Measurements from ENCODE around the gene FBLN5. TPM values are rescaled to one million over a fixed set of nuclear protein-coding genes. Genes with fewer than 3 reads are reported as not detected.
A peak's percentile ranks its signal among the peaks of the same experiment; 100 is the strongest.

Gene FBLN5
- total and polyA plus RNA-seq, 4 donors: 3.9 to 21.8 (median 14.8) TPM

DNA sequence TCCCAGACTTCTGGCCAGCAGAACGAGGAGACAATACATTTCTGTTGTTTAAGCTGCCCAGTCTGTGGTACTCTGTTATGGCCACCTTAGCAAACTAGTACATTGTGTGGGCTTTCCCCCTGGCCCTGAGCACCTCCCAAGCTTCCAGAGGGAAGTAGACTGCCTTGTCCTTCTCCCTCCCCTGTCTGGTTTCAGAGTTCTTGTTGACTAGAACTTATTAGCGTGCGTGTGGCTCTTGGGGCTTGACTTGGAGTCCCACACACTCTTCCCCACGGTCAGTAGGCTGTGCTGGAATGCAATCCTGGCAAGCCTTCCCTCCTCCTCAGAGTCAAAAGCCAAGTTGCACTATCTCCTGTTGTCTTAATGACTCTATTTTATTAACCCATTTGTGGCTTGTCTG lies 27.7 kb downstream of the FBLN5 start:
- no peaks in the 10 kb centered on the region for H3K9me3 ChIP-seq (ENCODE audit: control insufficient read depth in 4 of 4, low read length in 3 of 4)
- no peak overlapping the region for H3K9ac ChIP-seq (ENCODE audit: low read depth in 1 of 2, low read length in 2 of 2)
- TF ChIP-seq CTCF (IDR thresholded peaks at IDR 0.05; ENCODE audit: low read depth, low read length, missing input control) (no peak), YY1 (IDR thresholded peaks at IDR 0.05) (no peak), NR2F2 (IDR thresholded peaks at IDR 0.05) (peak; percentile 59), FOXA2 (IDR thresholded peaks at IDR 0.05) (no peak)
- DNase-seq (ENCODE audit: low spot score): no peak
- H3K4me1 ChIP-seq (ENCODE audit: control insufficient read depth in 4 of 4, insufficient read depth in 4 of 4, low read length in 3 of 4): peaks cover 0 to 7% (median 4%) of the 10 kb centered on the region in 4 donors
- H3K36me3 ChIP-seq (ENCODE audit: control insufficient read depth in 4 of 4, insufficient read depth in 3 of 4, low read depth in 1 of 4, low read length in 3 of 4): no peaks in the 10 kb centered on the region
- 49% methylated on average over 4 of the region's 4 CpGs for WGBS
- H3K27me3 ChIP-seq (ENCODE audit: control insufficient read depth in 4 of 4, insufficient read depth in 4 of 4, low read length in 3 of 4): no peaks in the 10 kb centered on the region
- no peak overlapping the region for H3K4me3 ChIP-seq (ENCODE audit: low read depth in 1 of 3, low read length in 3 of 3)
- no peak overlapping the region for H3K27ac ChIP-seq (ENCODE audit: low read depth in 1 of 2, low read length in 2 of 2)

DNA sequence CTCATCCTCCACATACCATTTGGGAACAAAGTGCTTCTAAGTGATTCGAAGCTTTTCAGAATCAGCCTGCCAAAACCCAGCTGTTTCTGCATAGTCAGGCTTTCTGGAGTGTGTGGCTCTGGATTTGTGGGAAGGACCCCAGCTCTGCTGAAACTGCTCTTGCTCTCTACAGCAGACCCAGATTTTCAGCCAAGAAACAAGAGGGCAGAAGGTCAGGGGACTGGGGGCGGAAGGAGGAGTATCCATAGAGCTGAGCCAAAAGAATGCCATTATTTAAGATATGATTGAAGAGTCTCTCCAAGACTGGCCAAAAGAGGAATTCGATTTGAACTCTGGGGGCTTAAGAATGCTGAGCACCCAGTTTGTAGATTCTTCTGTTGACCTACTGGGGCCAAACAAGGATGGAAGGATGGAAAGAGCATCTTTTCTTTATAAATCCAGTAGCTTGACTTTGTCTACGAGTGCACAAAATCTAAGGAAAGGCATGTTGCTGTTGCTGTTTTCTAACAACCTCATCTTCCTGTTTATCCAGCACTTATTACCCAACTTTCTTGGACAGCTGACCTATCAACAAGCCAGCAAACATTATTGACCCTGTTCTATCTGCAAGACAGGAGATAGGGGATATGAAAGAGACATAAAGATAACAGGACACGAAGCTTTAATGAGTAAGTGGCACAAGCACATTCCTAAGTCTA lies 29.2 kb downstream of the FBLN5 start:
- no peaks in the 10 kb centered on the region for H3K36me3 ChIP-seq (ENCODE audit: control insufficient read depth in 4 of 4, insufficient read depth in 3 of 4, low read depth in 1 of 4, low read length in 3 of 4)
- TF ChIP-seq RXRA (IDR thresholded peaks at IDR 0.05): peak; percentile 19 to 33
- no peak for TF ChIP-seq RAD21 (IDR thresholded peaks at IDR 0.05)
- TF ChIP-seq JUND (IDR thresholded peaks at IDR 0.05): no peak
- peak; percentile 26 for TF ChIP-seq SP1 (IDR thresholded peaks at IDR 0.05)
- no peak for TF ChIP-seq MAX (IDR thresholded peaks at IDR 0.05)
- no peak for TF ChIP-seq ZBTB33 (IDR thresholded peaks at IDR 0.05)
- no peak for TF ChIP-seq FOXA1 (IDR thresholded peaks at IDR 0.05)
- peak; percentile 97 for TF ChIP-seq NR2F2 (IDR thresholded peaks at IDR 0.05)
- TF ChIP-seq, protein P1, sequence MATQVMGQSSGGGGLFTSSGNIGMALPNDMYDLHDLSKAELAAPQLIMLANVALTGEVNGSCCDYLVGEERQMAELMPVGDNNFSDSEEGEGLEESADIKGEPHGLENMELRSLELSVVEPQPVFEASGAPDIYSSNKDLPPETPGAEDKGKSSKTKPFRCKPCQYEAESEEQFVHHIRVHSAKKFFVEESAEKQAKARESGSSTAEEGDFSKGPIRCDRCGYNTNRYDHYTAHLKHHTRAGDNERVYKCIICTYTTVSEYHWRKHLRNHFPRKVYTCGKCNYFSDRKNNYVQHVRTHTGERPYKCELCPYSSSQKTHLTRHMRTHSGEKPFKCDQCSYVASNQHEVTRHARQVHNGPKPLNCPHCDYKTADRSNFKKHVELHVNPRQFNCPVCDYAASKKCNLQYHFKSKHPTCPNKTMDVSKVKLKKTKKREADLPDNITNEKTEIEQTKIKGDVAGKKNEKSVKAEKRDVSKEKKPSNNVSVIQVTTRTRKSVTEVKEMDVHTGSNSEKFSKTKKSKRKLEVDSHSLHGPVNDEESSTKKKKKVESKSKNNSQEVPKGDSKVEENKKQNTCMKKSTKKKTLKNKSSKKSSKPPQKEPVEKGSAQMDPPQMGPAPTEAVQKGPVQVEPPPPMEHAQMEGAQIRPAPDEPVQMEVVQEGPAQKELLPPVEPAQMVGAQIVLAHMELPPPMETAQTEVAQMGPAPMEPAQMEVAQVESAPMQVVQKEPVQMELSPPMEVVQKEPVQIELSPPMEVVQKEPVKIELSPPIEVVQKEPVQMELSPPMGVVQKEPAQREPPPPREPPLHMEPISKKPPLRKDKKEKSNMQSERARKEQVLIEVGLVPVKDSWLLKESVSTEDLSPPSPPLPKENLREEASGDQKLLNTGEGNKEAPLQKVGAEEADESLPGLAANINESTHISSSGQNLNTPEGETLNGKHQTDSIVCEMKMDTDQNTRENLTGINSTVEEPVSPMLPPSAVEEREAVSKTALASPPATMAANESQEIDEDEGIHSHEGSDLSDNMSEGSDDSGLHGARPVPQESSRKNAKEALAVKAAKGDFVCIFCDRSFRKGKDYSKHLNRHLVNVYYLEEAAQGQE (IDR thresholded peaks at IDR 0.05): no peak
- TF ChIP-seq, protein P2, sequence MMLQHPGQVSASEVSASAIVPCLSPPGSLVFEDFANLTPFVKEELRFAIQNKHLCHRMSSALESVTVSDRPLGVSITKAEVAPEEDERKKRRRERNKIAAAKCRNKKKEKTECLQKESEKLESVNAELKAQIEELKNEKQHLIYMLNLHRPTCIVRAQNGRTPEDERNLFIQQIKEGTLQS (IDR thresholded peaks at IDR 0.05): no peak
- no peak for TF ChIP-seq TAF1 (conservative IDR thresholded peaks at IDR 0.05)
- no peaks in the 10 kb centered on the region for H3K27me3 ChIP-seq (ENCODE audit: control insufficient read depth in 4 of 4, insufficient read depth in 4 of 4, low read length in 3 of 4)
- H3K27ac ChIP-seq (ENCODE audit: low read depth in 1 of 2, low read length in 2 of 2): no peak overlapping the region
- no peaks in the 10 kb centered on the region for H3K9me3 ChIP-seq (ENCODE audit: control insufficient read depth in 4 of 4, low read length in 3 of 4)
- 57% methylated on average over 5 of the region's 5 CpGs for WGBS
- H3K4me1 ChIP-seq (ENCODE audit: control insufficient read depth in 4 of 4, insufficient read depth in 4 of 4, low read length in 3 of 4): peaks cover 0 to 7% (median 4%) of the 10 kb centered on the region in 4 donors
- no peak for DNase-seq (ENCODE audit: low spot score)
- H3K4me3 ChIP-seq (ENCODE audit: low read depth in 1 of 3, low read length in 3 of 3): no peak overlapping the region
- no peak overlapping the region for H3K9ac ChIP-seq (ENCODE audit: low read depth in 1 of 2, low read length in 2 of 2)

Data from liver (tissue), 9 donors.